Stimulated activated CD8-positive, alpha-beta memory T cell treated with anti-CD3 and anti-CD28 coated beads, Interleukin-4, amount 100 ng/mL, for 48 hours (primary cell): ENCODE data around the gene OPCML.

Experiments
- DNase-seq: peaks from one replicate; pipeline ENCODE4 v3.0.0-alpha.2; 2020

Gene OPCML

DNA sequence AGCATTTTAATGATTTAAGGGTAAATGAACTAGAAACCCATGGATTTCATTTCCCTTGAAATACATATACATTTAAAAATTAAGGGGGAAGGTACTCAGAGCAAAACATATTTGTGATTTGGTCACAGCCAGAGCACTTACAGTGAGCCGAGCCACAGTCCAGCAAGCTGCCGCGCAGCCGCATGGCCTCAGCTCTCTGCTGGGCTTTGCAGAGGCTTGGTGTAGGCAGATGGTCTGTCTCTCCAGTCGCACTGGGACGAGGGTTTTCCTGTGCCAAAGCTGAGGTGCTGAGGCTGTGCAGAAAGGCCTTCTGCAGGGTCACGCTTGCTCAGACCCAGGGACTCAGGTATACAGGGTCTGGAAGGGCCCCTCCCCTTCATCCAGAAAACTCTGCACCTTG is 367.3 kb downstream of the OPCML start:
- no peak for DNase-seq

DNA sequence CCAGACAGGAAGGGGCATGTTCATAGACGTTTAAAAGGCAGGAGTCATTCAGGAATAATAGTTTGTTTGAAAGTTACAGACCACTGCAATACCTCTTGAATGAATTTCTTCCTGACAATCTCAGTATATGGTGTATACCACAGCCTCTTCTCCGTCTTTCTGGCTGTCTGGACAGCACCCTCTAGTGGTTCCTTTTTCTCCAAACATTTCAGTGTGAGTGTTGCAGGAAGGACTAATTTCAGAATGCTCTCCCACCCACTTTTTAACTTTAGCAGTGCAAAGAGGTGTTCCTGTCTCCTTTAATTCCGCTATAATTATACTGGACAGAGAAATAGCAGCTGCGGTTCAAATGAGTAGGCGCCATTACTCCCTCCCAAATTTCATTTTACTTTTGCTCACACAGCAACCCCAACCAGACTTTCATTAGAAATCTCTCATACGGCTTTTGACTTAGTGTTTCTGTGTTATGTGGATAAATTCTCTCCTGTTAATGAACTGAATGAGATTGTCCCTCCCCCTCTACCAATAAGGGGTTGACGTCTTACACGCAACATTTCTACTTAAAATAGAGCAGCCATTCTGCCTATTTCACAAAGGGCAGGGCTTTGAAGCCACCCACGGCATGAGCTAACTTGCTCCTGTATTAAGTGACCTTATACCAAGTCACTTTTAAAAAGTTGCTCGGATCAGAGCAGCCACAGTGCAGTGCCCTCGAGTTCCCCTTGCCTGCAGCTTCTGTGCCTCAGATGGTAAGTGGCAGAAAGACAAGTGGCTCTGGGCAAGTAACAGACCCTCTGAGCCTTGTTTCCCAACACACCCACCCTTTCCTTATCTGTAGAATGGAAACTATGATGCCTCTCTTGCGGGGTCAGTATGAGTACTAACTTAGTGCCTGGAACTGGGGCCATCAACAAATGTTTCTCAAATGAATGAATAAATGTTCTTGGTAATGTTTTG is 368.6 kb downstream of the OPCML start:
- no peak for DNase-seq

DNA sequence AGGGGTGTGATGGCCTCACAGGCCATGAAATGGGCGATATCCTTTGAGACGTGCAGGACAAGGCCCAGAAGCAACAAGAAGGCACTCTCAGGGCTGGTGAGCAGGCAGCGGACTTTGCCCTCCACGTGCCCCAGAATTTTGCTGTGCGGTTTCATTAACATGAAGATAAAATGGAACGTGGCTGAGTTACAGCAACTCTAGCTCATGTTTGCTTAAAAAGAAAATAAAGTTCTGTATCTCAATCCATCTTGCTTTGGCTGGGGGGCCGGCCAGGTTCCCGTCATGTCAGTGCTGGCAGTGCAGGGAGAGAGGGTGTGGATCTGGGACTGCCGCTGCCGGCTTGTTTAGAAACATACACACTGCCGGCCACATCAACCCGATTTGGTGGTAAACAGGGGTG is 370.1 kb downstream of the OPCML start:
- DNase-seq = no peak

DNA sequence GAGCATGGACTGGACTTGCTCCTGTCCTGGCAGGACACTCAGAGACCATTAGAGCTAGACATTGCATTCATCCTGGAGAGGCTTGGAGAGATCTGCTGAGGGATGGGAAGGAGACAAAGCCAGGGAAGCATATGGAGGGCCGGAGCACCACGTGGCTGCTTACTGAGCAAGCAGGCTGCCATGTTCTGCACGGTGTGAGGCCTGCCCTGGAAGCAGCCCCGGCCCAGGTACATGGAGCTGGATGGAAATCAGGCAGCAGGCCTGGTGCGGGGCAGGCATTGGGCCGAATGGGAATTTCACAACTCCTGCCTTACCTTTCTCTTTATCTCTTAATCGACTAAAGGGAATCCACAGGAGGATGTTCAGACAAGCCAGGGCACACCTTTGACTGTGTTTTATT is 371.5 kb downstream of the OPCML start:
- DNase-seq = no peak

DNA sequence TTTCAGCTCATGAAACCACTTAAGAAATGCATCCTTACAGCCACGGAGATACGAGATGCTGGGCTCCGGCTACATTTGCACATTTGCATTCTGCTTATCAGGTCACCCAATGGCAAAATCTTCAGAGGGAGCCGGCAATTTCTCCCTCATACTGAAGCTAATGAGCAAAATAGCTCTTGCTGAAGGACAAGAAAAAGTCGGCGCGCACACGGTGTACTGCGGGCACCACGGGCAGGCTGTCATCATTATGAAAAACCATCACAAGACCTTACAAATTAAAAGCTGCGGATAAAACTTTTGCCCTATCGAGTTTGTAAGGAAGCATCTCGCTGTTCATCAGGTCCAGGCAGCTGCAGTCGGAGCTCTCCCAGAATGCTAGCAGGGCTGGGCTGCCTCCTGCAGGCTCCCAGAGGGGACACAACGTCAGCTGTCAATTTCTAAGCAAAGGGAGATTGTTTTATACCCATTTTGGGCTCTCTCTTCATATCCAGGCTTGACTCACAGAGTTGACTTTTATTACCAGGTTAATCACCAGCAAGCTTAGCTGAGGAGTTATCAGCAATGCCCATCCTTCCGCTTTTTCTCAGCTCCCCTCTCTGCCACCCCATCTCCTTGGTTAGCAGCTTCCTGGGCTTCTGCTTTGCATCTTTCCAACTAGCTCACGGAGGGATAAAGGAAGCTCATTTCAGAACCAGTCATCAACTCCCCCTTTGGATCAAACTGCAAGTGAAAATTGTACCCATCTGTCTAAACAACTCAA is 375.1 kb downstream of the OPCML start:
- no peak for DNase-seq

DNA sequence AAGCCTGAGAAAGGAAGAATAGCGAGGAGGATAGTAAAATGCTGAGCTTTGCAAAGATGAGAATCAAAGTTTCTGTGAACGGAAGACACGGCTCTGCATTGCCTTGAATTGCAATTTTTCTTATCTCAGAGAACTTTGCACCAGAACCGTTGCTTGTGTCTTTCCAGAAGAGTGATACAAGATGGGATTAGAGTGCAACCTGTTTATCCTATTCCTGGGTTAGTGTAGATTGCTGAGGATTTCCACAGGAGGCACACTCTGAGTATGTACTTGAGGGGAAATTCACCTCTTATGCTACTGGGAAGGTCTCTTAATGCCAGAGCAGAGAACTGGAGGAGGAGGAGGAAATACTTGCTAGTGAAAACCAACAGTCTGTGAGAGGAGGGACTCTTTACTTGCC is 377.5 kb downstream of the OPCML start:
- DNase-seq = no peak

DNA sequence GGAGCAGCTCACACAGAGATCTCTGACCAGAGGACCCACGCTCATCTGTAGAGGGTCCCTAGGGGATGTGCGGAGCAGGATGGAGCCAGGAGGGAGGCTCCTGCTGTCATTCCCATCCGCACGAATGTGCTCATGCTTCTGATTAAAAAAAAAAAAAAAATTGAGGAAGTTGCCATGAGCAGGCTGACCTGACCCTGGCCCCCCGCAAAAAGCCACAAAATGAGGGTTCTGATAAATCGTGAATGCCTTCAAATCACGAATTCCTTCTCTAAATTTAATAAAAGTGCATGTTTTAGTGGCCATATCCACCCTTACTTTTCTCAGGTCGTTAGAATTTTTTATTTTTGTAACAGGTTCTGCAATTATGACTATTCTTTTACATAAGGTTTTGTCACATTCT is 378.2 kb downstream of the OPCML start:
- no peak for DNase-seq

DNA sequence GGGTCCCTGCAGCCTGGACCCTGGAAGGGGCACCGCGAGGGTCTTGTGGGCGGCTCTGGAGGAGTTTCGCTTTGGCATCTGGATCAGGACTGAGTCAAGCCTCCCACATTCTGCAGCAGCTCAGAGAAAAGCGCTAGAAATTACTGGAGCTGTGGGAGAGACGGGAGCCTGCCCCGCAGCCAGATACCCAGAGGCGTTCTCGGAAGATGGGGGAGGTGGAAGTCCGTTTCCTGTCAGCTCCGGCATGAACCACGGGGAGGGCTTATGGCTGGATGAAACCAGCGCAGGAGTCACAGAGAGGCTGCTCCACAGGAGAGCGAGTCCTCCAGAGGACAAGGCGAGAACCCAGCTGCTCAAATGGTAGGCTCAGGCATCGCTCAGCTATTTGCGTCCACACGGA is 379.3 kb downstream of the OPCML start:
- no peak for DNase-seq

DNA sequence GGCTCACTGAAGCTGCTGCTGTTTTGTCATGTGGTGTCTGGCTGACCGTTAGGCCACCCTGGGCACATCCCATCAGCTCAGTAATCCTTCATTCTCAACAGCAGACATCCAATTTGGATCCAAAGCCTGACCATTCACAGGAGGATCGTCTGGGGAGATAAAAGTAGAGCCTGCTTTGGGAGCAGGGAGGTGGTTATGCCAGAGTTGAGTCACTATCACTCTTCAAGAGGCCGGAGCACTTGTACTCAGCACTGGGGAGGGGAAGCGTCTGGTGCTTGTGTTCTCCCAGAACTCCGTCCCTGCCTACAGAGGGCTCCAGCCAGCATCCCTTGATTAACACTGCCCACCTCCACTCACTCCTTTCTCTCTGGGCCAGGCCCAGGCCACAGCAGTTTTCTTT is 382.6 kb downstream of the OPCML start:
- no peak for DNase-seq

DNA sequence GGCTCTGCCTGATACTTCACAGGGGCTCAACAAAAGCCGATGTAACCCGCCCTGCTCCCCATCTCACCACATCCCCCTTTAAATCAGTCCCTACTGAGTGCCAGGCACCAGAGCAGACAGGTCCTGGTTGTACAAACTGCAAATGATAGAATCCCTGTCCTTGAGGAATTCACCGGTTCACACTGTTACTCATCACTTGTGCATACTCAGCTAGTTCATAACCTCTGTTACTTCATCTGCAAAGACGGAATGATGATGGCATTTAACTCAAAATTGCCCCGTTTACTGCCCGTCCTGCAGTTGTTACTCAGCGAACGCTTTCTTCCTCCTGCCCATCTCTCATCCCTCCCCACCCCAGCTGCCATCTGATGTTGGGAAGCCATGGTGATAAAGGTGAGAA is 384.7 kb downstream of the OPCML start:
- DNase-seq = no peak

DNA sequence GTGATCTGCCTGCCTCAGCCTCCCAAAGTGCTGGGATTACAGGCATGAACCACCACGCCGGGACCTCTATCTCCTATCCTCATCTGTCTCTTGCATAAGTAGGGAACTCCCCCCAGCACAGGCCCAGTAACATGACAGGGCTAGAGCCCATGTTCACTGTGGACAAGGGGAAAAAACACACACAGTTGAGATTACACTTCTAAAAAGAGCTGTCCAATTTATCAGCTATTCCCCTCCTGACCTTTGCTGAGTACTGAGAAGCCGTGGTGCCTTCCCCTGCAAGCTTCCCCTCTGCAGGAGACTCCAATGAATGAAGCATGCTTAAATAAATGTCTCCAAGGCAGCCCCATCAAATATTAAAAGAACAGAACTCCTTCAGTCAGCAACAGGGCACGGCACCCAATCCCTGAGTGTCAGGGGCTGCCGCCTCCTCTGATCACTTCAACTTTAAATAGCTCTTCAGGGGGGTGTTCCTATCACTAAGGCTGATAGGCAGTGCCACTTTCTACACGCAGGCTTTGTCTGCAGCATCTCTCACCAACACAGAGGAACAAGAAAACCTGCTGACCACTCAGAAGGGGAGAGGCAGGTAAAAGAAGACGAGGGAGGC is 385.5 kb downstream of the OPCML start:
- no peak for DNase-seq

DNA sequence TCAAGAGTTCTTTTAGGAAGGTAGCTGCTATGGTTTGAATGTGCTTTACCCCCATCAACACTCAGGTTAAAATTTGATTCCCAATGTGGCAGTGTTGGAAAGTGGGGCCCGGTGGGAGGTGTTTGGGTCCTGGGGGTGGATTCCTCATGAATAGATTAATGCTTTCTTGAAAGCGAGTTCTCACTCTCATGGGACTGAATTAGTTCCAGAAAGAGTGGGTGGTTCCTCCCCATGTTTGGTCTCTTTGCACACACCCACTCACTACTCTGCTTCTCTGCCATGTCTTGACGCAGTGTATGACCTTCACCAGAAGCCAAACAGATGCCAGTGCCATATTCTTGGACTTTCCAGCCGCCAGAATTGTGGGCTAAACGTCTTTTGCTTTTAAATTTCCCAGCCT is 394.4 kb downstream of the OPCML start:
- no peak for DNase-seq

DNA sequence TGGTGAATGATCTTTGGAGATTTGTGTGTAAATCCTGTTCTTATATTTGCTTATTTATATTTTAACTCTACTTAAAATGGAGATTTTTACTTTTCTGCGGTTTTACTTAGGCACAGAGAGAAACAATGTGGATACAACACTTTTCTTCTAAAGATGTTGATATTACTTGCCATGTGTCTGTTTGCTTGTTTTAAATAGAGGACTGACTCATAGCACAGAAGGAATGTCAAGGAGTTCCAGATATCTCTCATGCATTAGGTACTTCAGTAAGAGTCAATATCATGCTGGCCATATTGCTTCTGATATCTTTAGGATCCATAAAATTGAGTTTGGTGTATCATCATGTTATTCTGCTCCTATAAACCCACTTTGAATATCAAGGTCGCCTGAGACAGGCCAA is 395.0 kb downstream of the OPCML start:
- no peak for DNase-seq

DNA sequence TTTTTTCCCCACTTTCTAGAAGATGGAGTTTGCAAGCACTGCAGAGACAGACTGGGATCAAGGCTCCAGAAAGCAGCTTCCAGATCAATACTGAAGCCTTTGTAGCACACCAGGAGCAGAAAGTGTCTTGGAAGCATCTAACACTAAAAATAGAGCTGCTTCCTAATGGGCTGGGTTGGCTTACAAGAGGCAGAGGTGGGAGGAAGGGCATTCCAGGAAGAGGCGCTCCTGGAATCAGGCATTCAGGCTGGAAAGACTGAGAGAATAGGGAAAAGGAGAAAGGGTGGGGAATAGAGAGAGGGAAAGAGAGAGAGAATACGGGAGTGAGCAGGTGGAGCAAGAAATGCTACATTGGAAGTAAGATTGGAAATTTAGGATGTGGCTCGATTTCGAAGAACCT is 395.9 kb downstream of the OPCML start:
- DNase-seq = no peak

DNA sequence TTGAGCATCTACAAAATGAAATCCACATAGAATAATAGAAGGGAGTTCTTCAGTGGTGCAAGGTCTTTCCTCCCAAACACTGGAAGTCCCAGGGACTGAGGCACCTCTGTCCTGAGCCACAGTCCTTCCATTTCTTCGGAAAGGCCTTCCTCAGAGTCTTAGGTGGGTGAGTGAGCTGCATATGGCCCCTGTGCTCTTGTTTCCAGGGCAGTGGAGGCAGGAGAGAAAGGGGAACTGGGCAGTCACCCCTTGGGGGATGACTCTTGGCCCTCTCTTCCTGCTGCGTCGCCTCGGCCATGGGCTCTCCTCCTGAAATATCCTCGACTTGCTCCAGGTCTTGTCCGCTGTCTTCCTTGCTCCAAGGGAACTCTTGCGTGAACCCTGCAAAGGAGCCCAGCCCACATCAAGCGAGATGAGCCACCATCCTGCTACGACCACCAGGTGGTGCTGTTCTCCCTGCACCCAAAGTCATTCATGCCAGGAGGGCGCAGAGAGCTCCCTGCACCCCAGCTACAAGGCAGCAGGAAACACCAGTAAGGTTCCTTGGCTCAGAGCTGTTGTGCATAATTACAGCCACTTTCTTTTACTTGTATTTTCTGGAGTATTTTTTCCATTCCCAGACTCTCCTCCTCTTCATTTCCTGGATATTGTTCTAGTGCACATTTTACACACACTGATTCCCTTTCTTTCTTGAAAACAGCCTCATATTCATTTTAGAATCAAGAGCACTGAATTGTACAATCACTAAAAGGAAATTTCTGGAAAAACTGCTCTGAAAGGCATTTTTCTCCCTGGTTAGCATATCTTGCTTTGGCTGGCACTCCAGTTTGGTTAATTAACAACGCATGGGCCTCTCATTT is 397.8 kb downstream of the OPCML start:
- DNase-seq = peak; percentile 70

DNA sequence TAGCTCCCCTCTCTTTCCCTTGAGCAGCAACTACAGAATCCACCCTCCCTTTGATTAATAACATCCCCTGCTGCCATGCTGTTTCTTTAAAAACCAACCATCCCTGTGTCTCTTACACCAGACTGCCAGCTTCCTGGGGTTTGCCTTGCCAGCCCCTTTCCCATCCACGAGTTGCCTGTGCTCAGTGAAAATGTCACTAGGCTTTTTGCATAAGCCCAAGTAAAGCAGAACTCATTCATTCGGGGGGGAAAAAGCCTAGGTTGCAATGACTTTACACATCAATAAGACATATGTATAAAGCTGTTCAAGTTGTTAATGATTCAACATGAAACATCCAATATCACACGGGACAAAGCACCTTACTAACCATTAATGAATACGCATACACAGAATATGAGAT is 398.7 kb downstream of the OPCML start:
- no peak for DNase-seq

DNA sequence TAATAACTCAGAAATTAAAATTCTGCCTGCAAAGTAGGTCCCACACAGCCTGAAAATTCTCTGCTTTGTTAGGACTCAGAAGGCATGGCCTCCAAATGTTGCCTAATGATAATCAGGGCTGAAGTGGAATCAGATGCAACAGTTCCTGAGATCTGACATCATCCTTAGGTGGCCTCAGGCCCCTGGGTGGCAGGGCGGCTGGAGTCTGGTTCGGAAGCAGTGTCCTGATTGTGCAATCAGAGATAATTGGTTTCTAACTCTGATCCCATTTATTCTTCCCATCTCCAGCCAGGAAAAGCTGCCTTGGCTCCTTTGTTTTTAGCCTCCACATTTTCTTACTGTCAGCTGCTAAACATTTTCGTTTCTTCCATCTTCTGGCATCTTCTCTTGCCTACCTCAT is 399.3 kb downstream of the OPCML start:
- no peak for DNase-seq

DNA sequence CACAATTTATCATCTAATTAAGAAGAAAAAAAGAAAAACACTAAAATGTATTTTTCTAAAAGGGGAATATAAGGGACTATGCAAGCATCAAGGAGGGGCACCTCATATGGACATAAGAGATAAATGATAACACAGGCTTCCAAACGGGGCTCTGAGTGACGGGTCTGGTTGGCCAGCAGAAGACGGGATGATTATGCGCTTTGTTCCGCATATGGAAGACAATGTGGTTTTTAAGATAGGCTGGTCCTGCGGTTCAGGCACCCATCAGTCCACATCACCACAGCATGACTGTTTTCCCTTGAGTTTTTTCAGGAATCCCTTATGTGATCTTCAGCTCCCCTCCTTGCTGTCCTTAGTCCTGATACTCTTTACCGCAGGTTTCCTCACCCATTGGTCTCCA is 404.6 kb downstream of the OPCML start:
- DNase-seq = no peak

DNA sequence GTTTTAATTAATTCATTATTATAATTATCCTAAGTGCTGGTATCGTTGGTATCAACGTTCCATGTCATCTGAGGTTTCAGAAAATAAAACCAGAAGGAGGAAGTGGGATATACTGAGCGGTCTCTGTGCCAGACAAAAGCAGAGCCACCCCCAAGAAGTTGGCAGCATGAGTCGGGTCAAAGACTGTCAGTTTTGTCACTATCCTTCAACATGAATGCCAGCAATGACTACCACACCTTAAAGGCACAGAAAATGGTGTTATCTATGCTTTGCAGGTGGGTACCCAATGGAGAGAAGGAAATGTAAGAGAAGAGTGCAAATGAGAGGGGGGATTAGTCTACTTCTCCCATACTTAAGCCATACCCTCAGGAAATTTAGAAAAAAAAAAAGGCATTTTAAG is 408.5 kb downstream of the OPCML start:
- DNase-seq = no peak

DNA sequence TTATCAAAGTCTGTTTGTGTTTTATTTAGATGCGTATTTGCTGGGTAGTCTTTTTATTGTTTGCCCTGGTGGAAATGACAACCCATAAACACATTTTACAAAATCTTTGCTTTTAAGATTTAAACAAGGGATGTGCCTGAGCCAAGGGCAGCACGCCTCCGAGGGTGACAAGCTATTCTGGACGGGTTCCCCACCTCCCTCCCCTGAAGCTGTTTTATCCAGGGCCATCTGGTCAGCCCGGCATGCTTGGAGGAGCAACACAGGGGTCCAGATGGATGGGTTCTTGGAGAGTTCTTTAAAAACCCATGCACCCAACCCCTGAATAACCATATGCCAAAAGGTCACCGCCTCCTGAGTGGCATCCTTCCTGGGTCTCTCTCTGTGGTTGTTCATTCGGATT is 408.9 kb downstream of the OPCML start:
- no peak for DNase-seq

DNA sequence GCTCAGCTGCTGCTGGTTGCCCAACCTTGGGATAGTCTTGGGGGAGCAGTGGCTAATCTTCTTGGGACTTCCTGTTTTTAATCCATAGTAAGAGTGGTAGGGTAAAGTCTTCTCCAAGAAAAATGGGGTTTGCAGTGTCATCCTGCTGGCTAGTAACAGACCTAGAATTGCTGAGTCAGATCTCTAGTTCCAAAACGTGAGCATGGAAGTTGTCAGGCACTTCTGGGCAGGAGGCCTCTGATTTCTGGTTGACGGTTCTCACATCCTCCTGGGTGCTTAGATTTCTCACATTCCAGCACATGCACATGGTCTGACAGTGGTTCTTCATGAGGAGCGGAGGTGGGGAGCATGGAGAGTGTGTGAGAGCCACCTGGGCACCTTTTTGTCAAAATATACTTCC is 410.0 kb downstream of the OPCML start:
- DNase-seq = no peak

DNA sequence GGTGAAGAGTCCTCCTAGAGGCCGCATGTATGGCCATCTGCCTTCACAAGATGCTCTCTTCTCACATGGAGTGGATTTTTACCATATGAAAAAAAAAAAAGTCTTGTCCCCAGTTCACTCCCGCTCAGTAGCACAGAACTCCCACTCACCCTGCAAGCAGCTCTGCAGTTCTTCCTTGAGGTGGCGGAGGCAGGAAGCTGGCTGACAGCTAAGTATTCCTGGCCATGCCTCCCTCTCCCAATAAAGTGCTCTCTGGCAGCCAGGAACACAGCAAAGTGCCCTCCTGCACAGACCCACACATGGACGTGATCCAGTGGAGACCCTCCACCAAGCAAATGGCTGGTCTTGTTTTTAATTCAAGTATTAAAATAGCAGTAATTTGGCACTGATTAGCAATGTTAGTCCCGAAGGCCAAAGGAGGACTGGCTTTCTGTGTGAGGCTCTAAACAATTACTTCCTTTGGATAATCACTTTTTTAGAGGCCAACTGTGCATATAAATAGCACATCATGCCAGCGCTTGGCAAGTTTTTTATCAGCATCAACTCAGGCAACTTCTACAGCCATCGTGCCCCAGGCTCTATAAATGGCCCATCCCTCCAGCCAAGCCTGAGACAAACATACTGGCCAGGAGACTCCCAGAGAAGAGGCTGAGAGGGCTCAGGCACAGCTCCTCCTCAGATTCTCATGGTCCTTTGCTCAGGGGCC is 413.6 kb downstream of the OPCML start:
- DNase-seq = no peak
